BE2C (cell line): ENCODE measurements around the gene CTNNB1.

Experiments
- DNase-seq: peaks from one replicate; pipeline ENCODE4 v3.0.0-alpha.2; 2020
- H3K27me3 ChIP-seq: fragments of 250-450 bp; sonication (Bioruptor Pico); 2 replicates; pipeline ENCODE4 v1.5.1; 2020; ENCODE audit warnings: mild to moderate bottlenecking
- H3K36me3 ChIP-seq: fragments of 250-450 bp; sonication (Bioruptor Pico); 2 replicates; pipeline ENCODE4 v1.5.1; 2020; ENCODE audit warnings: mild to moderate bottlenecking
- H3K4me1 ChIP-seq: fragments of 250-450 bp; sonication (Bioruptor Pico); 2 replicates; pipeline ENCODE4 v1.5.1; 2020
- H3K4me3 ChIP-seq: 2 replicates; pipeline ENCODE4 v1.5.1; 2011; ENCODE audit warnings: low read depth, low read length
- H3K9me3 ChIP-seq: fragments of 250-450 bp; sonication (Bioruptor Pico); 2 replicates; pipeline ENCODE4 v1.5.1; 2020
- TF ChIP-seq, protein P1 (sequence below): IDR thresholded peaks from 2 replicates; pipeline ENCODE4 v1.5.1; 2012; ENCODE audit warnings: mild to moderate bottlenecking, low read depth, low read length

The CTNNB1 gene

DNA sequence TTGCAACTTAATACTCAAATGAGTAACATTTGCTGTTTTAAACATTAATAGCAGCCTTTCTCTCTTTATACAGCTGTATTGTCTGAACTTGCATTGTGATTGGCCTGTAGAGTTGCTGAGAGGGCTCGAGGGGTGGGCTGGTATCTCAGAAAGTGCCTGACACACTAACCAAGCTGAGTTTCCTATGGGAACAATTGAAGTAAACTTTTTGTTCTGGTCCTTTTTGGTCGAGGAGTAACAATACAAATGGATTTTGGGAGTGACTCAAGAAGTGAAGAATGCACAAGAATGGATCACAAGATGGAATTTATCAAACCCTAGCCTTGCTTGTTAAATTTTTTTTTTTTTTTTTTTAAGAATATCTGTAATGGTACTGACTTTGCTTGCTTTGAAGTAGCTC lies 40.3 kb downstream of the CTNNB1 start:
- Histone ChIP-seq H3K4me3 (no peak overlapping the region), H3K4me1 (no peaks in the 10 kb centered on the region), H3K36me3 (peaks cover 34% of the 10 kb centered on the region), H3K9me3 (no peaks in the 10 kb centered on the region), H3K27me3 (no peaks in the 10 kb centered on the region)
- TF ChIP-seq, protein P1, sequence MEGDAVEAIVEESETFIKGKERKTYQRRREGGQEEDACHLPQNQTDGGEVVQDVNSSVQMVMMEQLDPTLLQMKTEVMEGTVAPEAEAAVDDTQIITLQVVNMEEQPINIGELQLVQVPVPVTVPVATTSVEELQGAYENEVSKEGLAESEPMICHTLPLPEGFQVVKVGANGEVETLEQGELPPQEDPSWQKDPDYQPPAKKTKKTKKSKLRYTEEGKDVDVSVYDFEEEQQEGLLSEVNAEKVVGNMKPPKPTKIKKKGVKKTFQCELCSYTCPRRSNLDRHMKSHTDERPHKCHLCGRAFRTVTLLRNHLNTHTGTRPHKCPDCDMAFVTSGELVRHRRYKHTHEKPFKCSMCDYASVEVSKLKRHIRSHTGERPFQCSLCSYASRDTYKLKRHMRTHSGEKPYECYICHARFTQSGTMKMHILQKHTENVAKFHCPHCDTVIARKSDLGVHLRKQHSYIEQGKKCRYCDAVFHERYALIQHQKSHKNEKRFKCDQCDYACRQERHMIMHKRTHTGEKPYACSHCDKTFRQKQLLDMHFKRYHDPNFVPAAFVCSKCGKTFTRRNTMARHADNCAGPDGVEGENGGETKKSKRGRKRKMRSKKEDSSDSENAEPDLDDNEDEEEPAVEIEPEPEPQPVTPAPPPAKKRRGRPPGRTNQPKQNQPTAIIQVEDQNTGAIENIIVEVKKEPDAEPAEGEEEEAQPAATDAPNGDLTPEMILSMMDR = no peak
- no peak for DNase-seq

DNA sequence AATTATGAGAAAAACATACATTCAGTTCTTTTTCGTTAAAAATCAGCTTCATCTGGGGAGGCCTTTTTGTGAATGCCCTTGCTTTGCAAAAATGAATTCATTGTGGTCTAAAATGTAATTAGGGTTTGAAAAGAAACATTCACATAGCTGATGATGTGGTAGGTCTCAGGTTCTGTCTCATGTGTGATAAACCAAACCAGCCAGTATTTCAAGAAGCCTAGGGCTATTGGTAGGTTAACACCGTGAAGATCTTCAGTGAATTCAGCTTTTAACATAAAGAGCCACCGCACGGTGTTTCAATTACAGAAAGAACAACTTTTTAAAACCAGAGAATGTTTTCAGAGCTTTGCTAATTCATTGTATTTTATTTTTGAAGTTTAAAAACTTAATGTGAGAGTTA lies 41.9 kb downstream of the CTNNB1 start:
- DNase-seq = no peak

DNA sequence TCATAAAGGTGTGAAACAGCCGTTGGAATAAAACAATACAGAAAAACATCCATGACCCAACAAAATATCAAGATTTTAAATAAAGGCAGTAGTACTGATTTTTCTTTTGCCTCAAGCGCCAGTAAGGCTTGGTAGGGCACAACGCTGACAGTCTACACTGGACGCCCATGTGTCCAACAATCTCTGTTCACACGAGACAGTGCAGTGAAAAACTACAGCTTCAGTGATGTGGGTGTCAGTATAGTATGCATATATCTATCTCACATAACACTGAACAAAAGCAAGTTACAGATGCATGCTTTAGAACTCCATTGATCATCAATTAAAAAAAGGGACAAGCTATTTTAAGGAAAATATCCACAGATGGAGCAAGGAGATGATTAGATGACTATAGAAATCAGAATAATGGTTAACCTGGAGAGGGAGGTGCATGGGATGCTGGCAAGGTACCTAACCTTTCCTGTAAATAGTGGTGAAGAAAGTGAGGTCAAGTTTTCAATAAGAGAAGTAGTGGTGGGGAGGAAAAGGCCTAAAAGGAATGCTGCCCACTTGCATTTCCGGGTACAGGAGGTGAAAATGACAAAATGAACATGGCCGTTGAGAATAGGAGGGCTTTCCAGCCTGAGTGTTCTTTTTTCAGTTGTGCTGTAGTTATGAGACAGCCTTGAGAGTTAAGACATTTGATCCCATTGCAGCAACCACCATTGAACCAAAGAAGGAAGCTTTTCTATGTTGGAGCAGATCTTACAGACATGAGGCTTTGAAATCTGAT lies 42.7 kb downstream of the CTNNB1 start:
- DNase-seq = no peak
- Histone ChIP-seq H3K27me3 (no peaks in the 10 kb centered on the region), H3K4me1 (no peaks in the 10 kb centered on the region), H3K9me3 (no peaks in the 10 kb centered on the region), H3K36me3 (peaks cover 18% of the 10 kb centered on the region), H3K4me3 (no peak overlapping the region)
- TF ChIP-seq, protein P1 = no peak

More for the DNA sequence above, 41.9 kb downstream of the CTNNB1 start:
- Histone ChIP-seq H3K4me3 (no peak overlapping the region), H3K4me1 (no peaks in the 10 kb centered on the region), H3K9me3 (no peaks in the 10 kb centered on the region), H3K36me3 (peaks cover 23% of the 10 kb centered on the region), H3K27me3 (no peaks in the 10 kb centered on the region)
- TF ChIP-seq, protein P1 = no peak

DNA sequence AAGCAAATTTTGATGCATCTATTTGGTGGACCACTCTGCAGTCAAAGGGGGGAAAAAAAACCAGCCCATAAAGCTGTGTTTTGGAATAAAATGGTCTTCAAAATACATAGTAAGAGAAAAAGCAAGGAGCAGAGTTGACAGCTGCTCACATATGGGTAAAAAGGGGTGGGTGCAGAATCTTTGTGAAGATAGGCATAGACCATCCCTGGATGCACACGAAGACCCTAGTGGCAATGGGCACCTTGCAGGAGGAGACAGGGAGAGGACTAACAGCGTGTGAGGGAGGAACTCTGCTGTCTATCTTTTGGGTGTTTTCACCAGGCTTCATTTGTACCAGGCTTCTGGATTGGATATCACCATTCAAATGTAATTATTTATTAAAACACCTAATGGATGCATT lies 43.9 kb downstream of the CTNNB1 start:
- TF ChIP-seq, protein P1 = no peak
- Histone ChIP-seq H3K4me1 (no peaks in the 10 kb centered on the region), H3K9me3 (no peaks in the 10 kb centered on the region), H3K36me3 (peaks cover 13% of the 10 kb centered on the region), H3K4me3 (no peak overlapping the region), H3K27me3 (no peaks in the 10 kb centered on the region)
- DNase-seq = no peak

DNA sequence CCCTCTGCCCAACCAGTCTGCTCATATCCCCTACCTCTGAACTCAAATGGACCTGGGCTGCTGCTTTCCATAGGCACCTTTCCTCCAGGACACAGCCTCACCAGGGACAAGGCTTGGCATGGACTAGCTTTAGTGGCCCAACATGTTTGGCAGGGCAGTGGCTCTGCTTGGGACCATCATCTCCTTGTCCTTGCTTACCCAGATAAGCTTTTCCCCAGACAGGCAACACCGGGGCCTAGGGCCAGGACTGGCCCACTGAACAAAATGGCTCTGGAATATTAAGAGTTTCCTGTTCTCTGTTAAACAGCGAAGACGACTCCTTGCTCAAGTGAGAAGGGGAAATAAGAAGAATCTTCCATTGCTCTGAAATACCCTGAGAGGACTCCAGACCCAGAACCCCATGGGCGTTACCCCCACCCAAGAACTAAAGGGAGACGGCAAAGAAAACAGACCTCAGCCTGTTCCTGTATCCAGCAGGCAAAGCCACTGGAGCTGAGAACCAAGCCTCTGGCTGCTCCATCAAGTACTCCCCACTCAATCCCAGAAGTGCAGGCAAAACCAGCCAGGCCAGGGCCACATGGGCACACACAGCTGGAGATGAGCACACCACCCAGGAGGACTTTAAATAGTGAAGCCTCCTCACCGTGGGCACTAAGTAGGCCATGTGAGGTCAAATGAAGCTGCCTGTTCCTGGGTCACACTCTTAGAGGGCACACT lies 45.5 kb downstream of the CTNNB1 start:
- TF ChIP-seq, protein P1 = no peak
- H3K27me3 ChIP-seq = no peaks in the 10 kb centered on the region
- DNase-seq = no peak
- H3K36me3 ChIP-seq = peaks cover 2% of the 10 kb centered on the region; the same call in 1 of the 2 replicates
- no peaks in the 10 kb centered on the region for H3K9me3 ChIP-seq
- no peaks in the 10 kb centered on the region for H3K4me1 ChIP-seq
- no peak overlapping the region for H3K4me3 ChIP-seq
